GM12878 (cell line): ENCODE data around the gene PEX5. TPM values are rescaled to one million over a fixed set of nuclear protein-coding genes. Genes with fewer than 3 reads are reported as not detected.

ENCODE experiments used
- BACH1 ChIP-seq: fragments of 450-650 bp; IDR thresholded peaks from 2 replicates; pipeline ENCODE4 v1.6.1; 2017; ENCODE audit warnings: mild to moderate bottlenecking, borderline replicate concordance
- CHD2 ChIP-seq: IDR thresholded peaks from 2 replicates; pipeline ENCODE4 v1.6.1; 2011; ENCODE audit warnings: low read depth, low read length, improper control_type of control experiment, borderline replicate concordance
- CREM ChIP-seq: IDR thresholded peaks from 2 replicates; pipeline ENCODE4 v1.6.1; 2014; ENCODE audit warnings: antibody characterized with exemption, low read depth
- CTCF ChIP-seq, 3 experiments: IDR thresholded peaks in 2 of 3; conservative IDR thresholded peaks in 1 of 3; 2 replicates each; pipeline ENCODE4 v1.5.1; 2011; ENCODE audit warnings: low read depth in 3 of 3, low read length in 3 of 3, mild to moderate bottlenecking in 3 of 3, control low read depth in 2 of 3, moderate library complexity in 2 of 3, inconsistent platforms in 1 of 3, mixed read lengths in 1 of 3; ENCODE audit not compliant: control insufficient read depth in 2 of 3, insufficient read depth in 1 of 3; ENCODE audit errors: extremely low read depth in 1 of 3
- DPF2 ChIP-seq: fragments of 450-650 bp; IDR thresholded peaks from 2 replicates; pipeline ENCODE4 v1.6.1; 2017; ENCODE audit warnings: mild to moderate bottlenecking
- E2F8 ChIP-seq: fragments of 450-650 bp; IDR thresholded peaks from 2 replicates; pipeline ENCODE4 v1.6.1; 2018; ENCODE audit warnings: mild to moderate bottlenecking, low read depth, moderate library complexity; ENCODE audit not compliant: partially characterized antibody
- EGR1 ChIP-seq, 2 experiments: IDR thresholded peaks; 1 replicate in 1 of 2; 2 replicates in 1 of 2; pipeline ENCODE4 v1.6.1; 2011 to 2012; ENCODE audit warnings: low read depth in 2 of 2, low read length in 2 of 2, borderline replicate concordance in 1 of 2, mild to moderate bottlenecking in 1 of 2, moderate library complexity in 1 of 2
- ELK1 ChIP-seq: IDR thresholded peaks from 2 replicates; pipeline ENCODE4 v1.6.1; 2012; ENCODE audit warnings: low read depth, low read length, improper control_type of control experiment
- ESRRA ChIP-seq: IDR thresholded peaks from 2 replicates; pipeline ENCODE4 v1.6.1; 2012; ENCODE audit warnings: mild to moderate bottlenecking, low read length, improper control_type of control experiment
- GATAD2B ChIP-seq: fragments of 450-650 bp; conservative IDR thresholded peaks from 2 replicates; pipeline ENCODE4 v1.6.1; 2017; ENCODE audit warnings: low read depth, mild to moderate bottlenecking, moderate library complexity
- HCFC1 ChIP-seq: fragments of 150-350 bp; IDR thresholded peaks from 2 replicates; pipeline ENCODE4 v1.6.1; 2014; ENCODE audit warnings: low read length
- MLLT1 ChIP-seq: fragments of 450-650 bp; IDR thresholded peaks from 2 replicates; pipeline ENCODE4 v1.6.1; 2016; ENCODE audit warnings: mild to moderate bottlenecking
- MYC ChIP-seq: IDR thresholded peaks from 2 replicates; pipeline ENCODE4 v1.6.1; 2011; ENCODE audit warnings: mild to moderate bottlenecking, low read length, moderate library complexity, inconsistent platforms; ENCODE audit not compliant: insufficient read depth, insufficient replicate concordance, insufficient read length, severe bottlenecking
- SMAD5 ChIP-seq: IDR thresholded peaks from 2 replicates; pipeline ENCODE4 v1.6.1; 2016; ENCODE audit warnings: antibody characterized with exemption, low read depth
- SMARCA5 ChIP-seq: fragments of 450-650 bp; IDR thresholded peaks from 2 replicates; pipeline ENCODE4 v1.6.1; 2017; ENCODE audit warnings: mild to moderate bottlenecking
- TCF3 ChIP-seq: IDR thresholded peaks from 2 replicates; pipeline ENCODE4 v1.6.1; 2012; ENCODE audit warnings: low read depth, mild to moderate bottlenecking, low read length, borderline replicate concordance; ENCODE audit not compliant: insufficient read depth
- ZNF24 ChIP-seq: fragments of 450-650 bp; IDR thresholded peaks from 2 replicates; pipeline ENCODE4 v1.6.1; 2017; ENCODE audit warnings: antibody characterized with exemption, mild to moderate bottlenecking
- ZNF622 ChIP-seq: fragments of 450-650 bp; IDR thresholded peaks from 2 replicates; pipeline ENCODE4 v1.6.1; 2017; ENCODE audit warnings: mild to moderate bottlenecking, inconsistent platforms
- polyA plus RNA-seq, 11 experiments: library from polyadenylated mRNA; depleted of rRNA in 4 of 11; unstranded in 6 of 11; stranded (reverse) in 5 of 11; fragments of >200 nt; fragmentation: Nextera tagmentation in 4 of 11; fragmentation: Illumina TruSeq in 1 of 11; extraction: Ambion mirVana in 4 of 11; extraction: Trizol in 1 of 11; gene quantifications; 1 replicate in 1 of 11; 2 replicates in 10 of 11; pipeline versions ENCODE4 v1.2.1 to v1.2.3, GENCODE V29; 2011 to 2016; ENCODE audit warnings: inconsistent platforms in 2 of 11, missing spikeins in 2 of 11, low read depth in 1 of 11
- total RNA-seq, 4 experiments: library from RNA; depleted of rRNA in 3 of 4; stranded (reverse); fragments of >200 nt in 3 of 4; fragmentation: Illumina TruSeq in 1 of 4; extraction: Trizol in 1 of 4; gene quantifications; 2 replicates each; pipeline versions ENCODE4 v1.2.1 to v1.2.3, GENCODE V29; 2013 to 2021

The PEX5 gene
- total and polyA plus RNA-seq, 10 of the 15 experiments (the other 5 are each of a cell fraction or from before 2014, with no cell fraction given), result 1.3 to 31.9 (median 13.1) TPM

- TF ChIP-seq ZNF24, result no peak
- TF ChIP-seq CTCF (IDR thresholded peaks at IDR 0.05 in 2 of 3, conservative IDR thresholded peaks at IDR 0.05 in 1 of 3; ENCODE audit: control insufficient read depth in 2 of 3, extremely low read depth in 1 of 3, insufficient read depth in 1 of 3, low read depth in 3 of 3, low read length in 3 of 3), result 0 out of 6 replicates have a peak, but pooled peaks of 1 of the 3 experiments have one; percentile 4
- TF ChIP-seq CREM, result peak; percentile 44; the same call in 1 of the 2 replicates
- TF ChIP-seq BACH1, result peak; percentile 41; the same call in 1 of the 2 replicates
- TF ChIP-seq ZNF622, result no peak
- TF ChIP-seq EGR1 (IDR thresholded peaks at IDR 0.05; ENCODE audit: borderline replicate concordance in 1 of 2, low read depth in 2 of 2, low read length in 2 of 2), result peak in 1 of 2 experiments; percentile 72; a peak in 2 of 3 replicates
- TF ChIP-seq E2F8, result no peak
- TF ChIP-seq ELK1, result no peak
- peak; percentile 22; the same call in 1 of the 2 replicates for TF ChIP-seq MLLT1
- TF ChIP-seq GATAD2B, result no peak; the same call in 1 of the 2 replicates
- peak; percentile 72; the same call in 1 of the 2 replicates for TF ChIP-seq SMARCA5
- TF ChIP-seq DPF2, result 0 out of 2 replicates have a peak, but pooled peaks have one; percentile 6
- TF ChIP-seq CHD2, result peak; percentile 51
- no peak for TF ChIP-seq SMAD5
- no peak for TF ChIP-seq ESRRA
- TF ChIP-seq HCFC1, result peak; percentile 32; the same call in 1 of the 2 replicates
- TF ChIP-seq MYC, result no peak
- TF ChIP-seq TCF3, result peak; percentile 80
These were observed at the start of gene PEX5 (continued) for GRCh38 chr12:7189398-7190267.
